Uterus (tissue), 2 donors: ENCODE measurements around the gene PLXNB1.

Experiments used
- CTCF ChIP-seq, 4 experiments: fragments of 200-600 bp in 2 of 4; fragments of 450-650 bp in 2 of 4; sonication (generic) in 2 of 4; IDR thresholded peaks; one replicate each; pipeline ENCODE4 v1.5.1; 2016 to 2019; ENCODE audit warnings: antibody characterized with exemption in 4 of 4, mild to moderate bottlenecking in 2 of 4, moderate library complexity in 1 of 4
- POLR2A ChIP-seq, 2 donors: fragments of 450-650 bp; IDR thresholded peaks; one replicate each; pipeline ENCODE4 v1.6.1; 2016; ENCODE audit warnings: antibody characterized with exemption in 2 of 2, mild to moderate bottlenecking in 1 of 2, moderate library complexity in 1 of 2

GRCh38 chr3:48466386-48467109, 36.7 kb upstream of the PLXNB1 start:
- no peak for TF ChIP-seq POLR2A (IDR thresholded peaks at IDR 0.05)
- TF ChIP-seq CTCF (IDR thresholded peaks at IDR 0.05): no peak
